GM21786 (cell line): Measurements from ENCODE around the gene AFP.

Source experiments
- ATAC-seq: cut with Tn5 transposase; IDR thresholded peaks from one replicate; pipeline ENCODE4 v1.9.1; 2021; ENCODE audit not compliant: unreplicated experiment

Gene AFP

GRCh38 chr4:73436674-73437557, 895 bp downstream of the AFP start:
- ATAC-seq = no peak

- no peak for ATAC-seq
Measured at GRCh38 chr4:73437558-73437956, 1.5 kb downstream of the AFP start.

GRCh38 chr4:73438048-73438447, 2.0 kb downstream of the AFP start:
- ATAC-seq = no peak

- no peak for ATAC-seq
Measured at GRCh38 chr4:73438582-73439215, 2.7 kb downstream of the AFP start.

GRCh38 chr4:73439445-73439844, 3.4 kb downstream of the AFP start:
- ATAC-seq = no peak

GRCh38 chr4:73439991-73440390, 4.0 kb downstream of the AFP start:
- no peak for ATAC-seq

- no peak for ATAC-seq
Measured at GRCh38 chr4:73440653-73441052, 4.6 kb downstream of the AFP start.

GRCh38 chr4:73442275-73442674, 6.3 kb downstream of the AFP start:
- no peak for ATAC-seq

GRCh38 chr4:73443224-73443623, 7.2 kb downstream of the AFP start:
- no peak for ATAC-seq

GRCh38 chr4:73445383-73446335, 9.6 kb downstream of the AFP start:
- ATAC-seq = no peak

GRCh38 chr4:73446336-73446938, 10.4 kb downstream of the AFP start:
- peak; percentile 100 for ATAC-seq

- ATAC-seq = no peak
Measured at GRCh38 chr4:73447671-73448070, 11.7 kb downstream of the AFP start.

GRCh38 chr4:73448448-73449203, 12.6 kb downstream of the AFP start:
- no peak for ATAC-seq

GRCh38 chr4:73450398-73451004, 14.5 kb downstream of the AFP start:
- ATAC-seq = no peak

GRCh38 chr4:73451404-73451803, 15.4 kb downstream of the AFP start:
- no peak for ATAC-seq

GRCh38 chr4:73451981-73452747, 16.1 kb downstream of the AFP start:
- no peak for ATAC-seq

GRCh38 chr4:73452953-73453700, 17.1 kb downstream of the AFP start:
- ATAC-seq = no peak

GRCh38 chr4:73453701-73454005, 17.6 kb downstream of the AFP start:
- ATAC-seq = no peak

- ATAC-seq = no peak
Measured at GRCh38 chr4:73454920-73455319, 18.9 kb downstream of the AFP start.
